Myocyte (in vitro differentiated cells): ENCODE measurements around the gene KIF26B. TPM values are rescaled to one million over a fixed set of nuclear protein-coding genes. Genes with fewer than 3 reads are reported as not detected.
"Not testable (repeated sequence)": the region's sequence is repeated elsewhere in the genome, so short reads cannot be mapped to it uniquely, and the experiment has no call there.

Experiments
- DNase-seq: peaks from one replicate; pipeline ENCODE4 v3.0.0-alpha.2; 2012; ENCODE audit warnings: low read depth
- total RNA-seq: library from RNA; depleted of rRNA; stranded (reverse); fragments of >200 nt; gene quantifications from 2 replicates; pipeline ENCODE4 v1.2.3, GENCODE V29; 2014

KIF26B gene
- total RNA-seq, 1 donor from 2014 or later: 0.83 TPM

DNA sequence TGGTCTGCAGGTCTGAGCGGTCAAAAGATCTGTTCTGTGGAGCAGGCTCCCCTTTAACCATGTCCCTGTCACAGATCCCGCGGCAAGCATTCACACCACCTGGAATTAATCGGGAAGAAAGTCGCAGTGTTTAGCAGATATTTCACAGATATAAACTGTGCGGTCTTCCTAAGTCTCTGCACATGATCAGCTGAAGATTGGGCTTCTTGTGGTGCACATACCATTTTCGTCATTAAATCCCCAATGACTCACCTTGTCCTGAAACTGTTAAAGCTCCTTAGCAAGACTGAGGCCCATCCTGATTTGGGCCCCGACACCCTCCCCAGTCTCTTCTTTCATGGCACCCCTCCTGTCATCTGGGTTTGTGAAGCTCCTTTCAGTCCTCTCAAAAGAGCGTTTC lies 158.8 kb downstream of the KIF26B start:
- DNase-seq: no peak

DNA sequence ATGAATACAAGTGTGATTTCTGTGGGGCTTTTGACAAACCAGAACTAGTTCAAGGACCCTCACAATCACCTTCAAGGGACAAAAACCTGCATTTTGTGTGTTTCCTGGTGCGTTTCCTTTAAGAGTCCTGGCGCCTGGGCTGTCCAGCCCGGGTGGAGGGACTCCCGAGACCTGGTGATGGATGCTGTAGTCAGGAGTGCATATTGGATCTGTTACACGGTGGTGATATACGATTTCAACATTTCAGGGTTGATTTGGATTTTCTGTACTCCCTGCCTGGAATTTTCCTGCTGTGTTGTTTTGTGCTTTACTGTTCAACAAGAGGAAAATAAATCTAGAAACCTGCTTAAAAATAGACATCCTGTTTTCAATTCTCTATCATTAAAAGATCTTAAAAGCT lies 162.0 kb downstream of the KIF26B start:
- DNase-seq: no peak

GRCh38 chr1:245317217-245317616 lies 162.4 kb downstream of the KIF26B start:
- no peak for DNase-seq

DNA sequence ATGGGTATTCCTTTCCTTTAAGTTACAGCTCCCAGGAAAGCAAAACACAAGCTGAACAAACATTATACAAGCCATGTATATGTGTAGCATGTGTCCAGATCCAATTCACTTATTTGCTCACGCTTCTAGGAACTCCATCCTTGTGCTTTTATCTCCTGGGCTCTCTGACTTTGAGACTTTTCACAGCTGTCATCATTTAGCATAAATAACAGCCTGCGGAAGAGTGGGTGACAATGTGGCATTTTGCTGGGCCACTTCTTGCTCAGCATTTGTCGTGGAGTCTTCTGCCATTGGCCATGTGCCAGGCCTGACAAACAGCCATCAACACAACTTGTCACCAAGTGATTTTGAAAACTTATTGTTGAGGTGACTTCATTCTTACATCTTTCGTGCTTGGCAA lies 164.3 kb downstream of the KIF26B start:
- DNase-seq: peak; percentile 10

DNA sequence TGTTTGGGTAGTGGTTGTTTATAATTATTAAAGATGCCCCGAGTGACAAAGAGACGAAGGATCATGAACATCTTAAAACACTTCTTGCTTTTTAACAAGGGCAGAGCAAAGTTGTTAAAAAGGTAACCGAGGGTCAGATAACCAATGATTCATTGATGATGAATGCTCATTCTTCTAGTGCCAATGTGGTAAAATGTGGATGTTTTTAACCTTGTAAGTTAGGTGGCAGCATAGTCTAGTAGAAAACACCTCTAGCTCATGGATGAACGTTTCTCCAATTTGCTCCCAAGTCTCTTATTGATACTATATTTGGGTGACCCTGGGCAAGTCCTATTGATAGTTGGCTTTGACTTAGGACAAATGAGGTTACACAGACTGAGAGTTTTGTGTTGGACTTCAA lies 167.9 kb downstream of the KIF26B start:
- DNase-seq: no peak

- not testable (repeated sequence) for DNase-seq
These were observed 169.0 kb downstream of the KIF26B start for GRCh38 chr1:245323765-245324164.

DNA sequence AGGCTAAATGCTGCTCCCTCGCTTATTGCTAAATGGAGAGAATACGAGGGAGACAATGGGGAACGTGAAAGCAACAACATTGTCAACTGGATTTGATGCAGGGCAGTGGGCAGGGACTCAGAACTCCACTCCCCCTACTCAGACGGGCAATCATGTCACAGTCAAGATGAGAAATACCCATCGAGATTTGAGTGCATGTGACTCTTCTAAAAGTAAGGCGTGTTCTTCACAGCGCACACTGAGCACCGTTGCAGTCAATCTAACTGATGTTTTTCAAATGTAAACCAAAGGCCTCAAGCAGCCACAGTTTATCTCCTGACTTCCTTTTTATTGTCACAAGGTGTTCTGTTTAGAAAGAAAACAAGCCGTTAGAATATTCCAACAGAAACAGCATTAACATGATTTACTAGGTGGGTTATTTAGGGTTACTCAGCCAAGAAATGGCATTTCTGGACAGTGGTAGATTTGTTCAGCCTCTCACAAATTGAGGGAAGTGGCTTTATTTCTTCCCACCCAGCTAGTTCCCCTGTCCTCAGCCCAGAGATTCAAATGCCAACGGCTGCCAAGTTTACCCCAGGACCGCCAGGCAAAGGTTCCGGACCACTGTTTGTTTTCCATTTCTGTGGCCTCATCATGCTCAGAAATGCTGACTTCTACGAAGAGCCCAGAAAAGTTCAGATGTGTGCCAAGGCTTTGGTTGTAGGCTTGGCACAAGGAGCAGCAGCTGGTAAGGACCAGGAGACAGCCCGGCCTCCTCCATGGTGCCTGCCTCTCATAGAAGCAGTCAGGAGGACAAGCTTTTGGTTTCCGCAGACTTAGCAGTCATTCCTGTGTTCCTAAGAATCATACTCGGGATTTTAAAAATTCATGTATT lies 171.4 kb downstream of the KIF26B start:
- no peak for DNase-seq

GRCh38 chr1:245327360-245327759 lies 172.6 kb downstream of the KIF26B start:
- no peak for DNase-seq

DNA sequence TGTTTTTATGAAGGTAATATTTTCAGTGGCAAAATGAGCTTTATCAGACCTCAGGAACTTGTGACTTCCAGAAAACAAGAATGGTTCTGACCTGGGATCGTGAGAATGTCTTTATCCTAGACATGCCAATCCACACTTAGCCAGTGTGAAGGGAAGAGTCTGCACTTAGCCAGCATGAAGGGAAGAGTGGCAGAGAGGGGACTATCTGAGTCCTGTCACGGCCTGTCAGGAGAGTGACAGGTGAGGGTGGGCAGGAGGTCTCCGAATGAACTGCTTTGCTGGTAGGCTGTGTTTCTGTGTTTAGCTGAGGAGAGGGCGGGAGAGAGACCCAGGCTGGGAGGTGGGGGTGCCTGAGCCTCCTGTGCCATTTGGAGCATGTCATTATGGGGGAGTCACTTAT lies 173.1 kb downstream of the KIF26B start:
- no peak for DNase-seq

GRCh38 chr1:245330951-245331350 lies 176.2 kb downstream of the KIF26B start:
- DNase-seq: no peak

- no peak for DNase-seq
These were observed 177.3 kb downstream of the KIF26B start for GRCh38 chr1:245332085-245332484.

DNA sequence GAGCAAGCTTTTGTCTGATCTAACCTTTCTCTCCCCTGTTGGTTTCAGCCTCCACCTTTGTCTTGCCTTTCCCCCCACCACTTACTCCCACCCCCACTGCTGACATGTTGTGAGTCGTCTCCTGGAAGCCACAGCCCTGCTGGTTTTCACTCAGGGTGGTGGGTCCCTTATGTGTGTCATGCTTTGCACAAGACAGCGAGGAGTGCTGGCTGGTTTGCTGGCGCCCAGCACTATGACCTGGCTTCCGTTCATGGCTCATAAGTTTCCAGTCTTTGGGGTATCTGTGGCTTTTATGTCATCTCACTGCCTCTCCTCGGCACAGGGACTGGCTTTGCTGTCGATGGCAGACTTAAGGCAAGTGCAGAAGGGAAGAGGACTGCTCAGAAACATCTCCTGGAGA lies 177.7 kb downstream of the KIF26B start:
- no peak for DNase-seq

DNA sequence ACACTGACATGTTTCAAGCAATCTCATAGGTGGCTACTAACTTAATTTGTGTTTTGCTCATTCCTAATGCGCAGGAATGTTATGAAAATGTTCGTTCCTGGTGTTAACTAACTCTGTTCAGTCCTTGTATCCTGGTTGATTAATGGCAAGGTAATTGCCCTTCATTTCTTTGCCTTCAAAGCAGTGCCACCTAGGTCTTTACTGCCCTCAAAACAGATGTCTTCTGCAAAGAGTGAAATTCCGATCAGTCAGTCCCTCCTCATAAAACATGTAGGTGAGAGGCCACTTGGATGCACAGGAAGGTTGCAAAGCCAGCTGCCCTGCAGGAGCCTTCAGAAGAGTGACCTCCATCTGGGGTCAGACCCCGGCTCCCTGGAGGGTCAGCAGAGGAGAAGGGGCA lies 179.4 kb downstream of the KIF26B start:
- no peak for DNase-seq

DNA sequence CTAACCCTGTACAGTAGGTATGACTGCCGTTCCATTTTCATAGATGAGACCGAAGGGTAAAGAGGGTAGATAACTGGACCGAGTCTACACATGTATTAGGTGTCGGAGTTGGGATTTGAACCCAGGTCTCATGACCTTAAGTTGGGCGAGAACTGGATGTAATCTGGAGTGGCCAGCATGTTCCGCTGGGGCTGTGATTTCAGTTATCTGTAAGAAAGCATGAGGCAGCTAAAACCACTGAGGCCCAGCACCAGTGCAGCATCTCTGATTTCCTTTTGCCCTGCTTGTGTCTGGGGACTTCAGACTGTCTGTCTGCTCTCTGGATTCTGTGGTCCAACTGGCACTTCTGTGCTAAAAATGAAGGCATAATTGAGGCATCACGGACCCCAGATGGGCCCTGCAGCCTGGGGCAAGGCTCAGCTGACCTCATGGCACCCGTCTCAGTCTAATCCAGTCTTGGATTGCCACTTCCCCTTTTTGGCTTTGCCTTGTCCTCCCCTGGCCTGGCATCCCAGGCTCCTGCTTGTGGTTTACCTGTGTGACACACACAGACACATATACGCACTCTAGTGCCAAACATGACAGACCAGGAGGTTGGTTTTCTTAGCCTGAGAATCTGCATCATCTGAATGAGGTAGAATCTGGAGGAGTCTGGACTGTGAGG lies 180.2 kb downstream of the KIF26B start:
- no peak for DNase-seq

- not testable (repeated sequence) for DNase-seq
These were observed 180.9 kb downstream of the KIF26B start for GRCh38 chr1:245335684-245336083.

DNA sequence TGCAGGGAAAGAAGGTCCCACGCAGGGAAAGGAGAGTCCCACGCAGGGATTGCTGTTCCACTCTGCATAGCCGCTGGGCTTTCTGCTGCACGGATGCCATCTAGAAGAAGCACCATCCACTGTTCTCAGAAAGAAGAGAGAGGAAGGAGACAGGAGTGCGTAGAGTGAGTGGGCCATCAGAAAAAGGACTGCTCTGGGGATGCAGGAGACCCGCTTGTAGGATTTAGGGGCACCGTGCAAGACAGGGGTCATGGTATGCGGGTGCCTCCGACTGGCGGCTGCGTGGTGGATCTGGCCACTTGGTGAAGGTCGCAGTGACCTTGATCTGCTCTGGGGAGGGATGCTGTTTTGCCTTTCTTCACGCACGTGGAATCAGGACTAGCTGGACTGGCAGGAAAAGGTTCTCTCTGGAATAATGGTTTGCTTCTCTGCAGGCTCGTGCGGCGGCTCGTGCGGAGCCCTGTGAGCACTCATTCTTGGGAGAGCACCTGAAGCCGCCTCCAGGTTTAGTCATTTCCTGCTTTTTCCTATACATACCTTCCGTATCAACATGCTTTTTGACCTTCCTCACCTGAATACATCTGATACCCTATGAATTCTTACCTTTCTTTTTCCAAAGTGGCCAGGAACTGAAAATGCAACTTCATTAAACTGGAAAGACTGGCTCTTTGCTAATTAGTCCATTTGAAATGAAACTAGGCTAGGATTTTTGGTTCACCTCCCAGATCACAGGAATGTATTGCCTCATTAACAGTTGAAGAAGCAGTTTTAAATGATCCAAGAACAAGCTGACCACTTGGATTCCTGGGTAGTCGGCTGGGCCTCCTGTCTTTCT lies 181.6 kb downstream of the KIF26B start:
- no peak for DNase-seq

DNA sequence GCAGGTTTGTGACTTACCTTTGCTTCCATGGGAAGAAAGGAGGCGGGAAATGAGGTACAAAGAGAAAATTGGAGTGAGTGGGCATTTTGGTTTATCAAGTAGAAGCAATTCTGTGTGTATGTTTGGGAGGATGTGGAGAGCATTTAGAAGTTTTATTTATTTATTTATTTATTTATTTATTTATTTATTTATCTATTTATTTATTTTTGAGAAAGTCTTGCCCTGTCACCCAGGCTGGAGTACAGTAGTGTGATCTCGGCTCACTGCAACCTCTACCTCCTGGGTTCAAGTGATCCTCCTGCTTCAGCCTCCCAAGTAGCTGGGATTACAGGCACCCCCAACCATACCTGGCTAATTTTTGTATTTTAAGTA lies 182.2 kb downstream of the KIF26B start:
- DNase-seq: not testable (repeated sequence)

DNA sequence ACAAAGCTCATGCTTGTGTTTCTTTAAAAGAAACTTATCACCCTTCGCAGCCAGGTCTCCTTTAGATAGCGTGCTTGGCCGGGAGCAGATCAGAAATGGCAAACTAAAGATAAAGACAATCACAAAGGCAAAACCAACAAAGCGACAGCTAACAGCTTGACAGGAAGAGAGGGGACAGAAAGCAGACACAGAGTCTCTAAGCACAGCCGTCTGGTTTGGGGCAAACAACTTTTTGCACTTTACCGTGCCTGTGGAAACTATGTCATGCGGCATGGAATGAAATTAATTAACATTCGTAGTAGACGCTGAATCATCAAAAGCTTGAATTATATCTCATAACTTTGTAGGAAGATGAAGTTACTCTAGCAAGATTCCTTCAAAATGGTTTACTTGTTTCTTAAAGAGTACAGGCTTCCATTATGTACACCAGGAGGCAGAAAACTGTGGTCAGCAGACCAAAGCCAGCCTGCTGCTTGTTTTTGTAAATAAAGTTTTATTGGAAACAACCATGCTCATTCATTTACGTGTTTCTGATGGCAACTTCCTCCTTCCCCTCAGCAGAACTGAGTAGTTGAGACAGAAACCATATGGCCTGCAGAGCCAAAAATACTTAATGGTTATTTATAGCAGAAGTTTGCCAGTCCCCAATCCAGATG lies 183.2 kb downstream of the KIF26B start:
- DNase-seq: no peak

- no peak for DNase-seq
These were observed 183.7 kb downstream of the KIF26B start for GRCh38 chr1:245338485-245338877.

- no peak for DNase-seq
These were observed 187.0 kb downstream of the KIF26B start for GRCh38 chr1:245341743-245342142.

- no peak for DNase-seq
These were observed 190.6 kb downstream of the KIF26B start for GRCh38 chr1:245345191-245345884.
